ENCODE measurements around the gene EFHC1.

DNA sequence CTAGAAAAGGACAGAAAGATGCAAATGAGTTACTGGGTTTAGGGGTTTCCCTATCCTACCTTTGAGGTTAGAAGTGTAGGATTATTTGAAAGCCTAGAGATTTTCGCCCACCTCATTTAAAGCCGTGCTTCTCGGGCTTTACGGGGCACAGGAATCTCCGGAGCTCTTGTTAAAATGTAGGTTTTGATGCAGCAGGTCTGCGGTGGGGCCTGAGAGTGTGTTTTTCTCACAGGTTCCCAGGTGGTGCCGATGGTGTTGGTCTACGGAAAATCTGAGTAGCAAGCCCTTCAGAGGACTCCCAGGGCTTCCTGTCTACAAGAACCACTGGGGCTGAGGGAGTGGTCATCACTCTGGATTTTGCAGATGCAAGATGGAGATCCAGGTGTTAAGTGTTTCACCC lies 109.2 kb downstream of the EFHC1 start:
- TF ChIP-seq, protein P1, sequence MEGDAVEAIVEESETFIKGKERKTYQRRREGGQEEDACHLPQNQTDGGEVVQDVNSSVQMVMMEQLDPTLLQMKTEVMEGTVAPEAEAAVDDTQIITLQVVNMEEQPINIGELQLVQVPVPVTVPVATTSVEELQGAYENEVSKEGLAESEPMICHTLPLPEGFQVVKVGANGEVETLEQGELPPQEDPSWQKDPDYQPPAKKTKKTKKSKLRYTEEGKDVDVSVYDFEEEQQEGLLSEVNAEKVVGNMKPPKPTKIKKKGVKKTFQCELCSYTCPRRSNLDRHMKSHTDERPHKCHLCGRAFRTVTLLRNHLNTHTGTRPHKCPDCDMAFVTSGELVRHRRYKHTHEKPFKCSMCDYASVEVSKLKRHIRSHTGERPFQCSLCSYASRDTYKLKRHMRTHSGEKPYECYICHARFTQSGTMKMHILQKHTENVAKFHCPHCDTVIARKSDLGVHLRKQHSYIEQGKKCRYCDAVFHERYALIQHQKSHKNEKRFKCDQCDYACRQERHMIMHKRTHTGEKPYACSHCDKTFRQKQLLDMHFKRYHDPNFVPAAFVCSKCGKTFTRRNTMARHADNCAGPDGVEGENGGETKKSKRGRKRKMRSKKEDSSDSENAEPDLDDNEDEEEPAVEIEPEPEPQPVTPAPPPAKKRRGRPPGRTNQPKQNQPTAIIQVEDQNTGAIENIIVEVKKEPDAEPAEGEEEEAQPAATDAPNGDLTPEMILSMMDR (IDR thresholded peaks at IDR 0.05; ENCODE audit: insufficient read depth, low read depth, low read length), result no peak
- TF ChIP-seq EZH2 (IDR thresholded peaks at IDR 0.05; ENCODE audit: insufficient read depth, low read length), result no peak

All from astrocyte (in vitro differentiated cells and primary cell).